Measurements from ENCODE around the gene TBC1D17.

TBC1D17 gene

DNA sequence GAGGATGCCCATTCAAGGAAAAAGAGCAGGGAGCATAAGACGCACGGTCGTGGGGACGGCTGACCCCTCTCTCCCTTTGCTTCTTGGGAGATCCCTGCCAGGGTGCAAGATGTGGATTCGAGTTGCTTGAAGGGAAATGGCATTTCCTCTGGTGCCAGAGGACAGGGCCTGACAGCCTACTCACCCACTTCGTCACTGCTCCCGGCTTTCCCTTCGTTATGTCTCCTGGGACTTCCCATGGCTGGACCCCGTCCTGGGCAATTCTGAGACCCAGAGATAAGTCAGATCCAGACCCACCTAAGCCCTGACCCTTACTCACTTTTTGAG, 1.2 kb downstream of the TBC1D17 start:
- Histone ChIP-seq H3K27me3 (ENCODE audit: insufficient read depth, low read depth) (no peaks in the 10 kb centered on the region), H4K20me1 (ENCODE audit: insufficient read depth) (no peaks in the 10 kb centered on the region), H2AFZ (ENCODE audit: low read depth) (no peak overlapping the region), H3K36me3 (ENCODE audit: insufficient read depth) (no peaks in the 10 kb centered on the region; the same call in 1 of the 2 replicates), H3K4me2 (peak overlapping the region; percentile 88; the same call in 1 of the 2 replicates), H3K4me3 (IDR thresholded peaks at IDR 0.05; ENCODE audit: insufficient read depth, low read depth, low read length) (no peak overlapping the region), H3K4me1 (ENCODE audit: low read depth, poor library complexity, severe bottlenecking) (peaks cover 20% of the 10 kb centered on the region), H3K9ac (no peak overlapping the region), H3K79me2 (ENCODE audit: insufficient read depth, low read depth) (peaks cover 23% of the 10 kb centered on the region), H3K27ac (no peak overlapping the region)
- no peak for TF ChIP-seq CTCF (conservative IDR thresholded peaks at IDR 0.05; ENCODE audit: low read depth, low read length)

- Histone ChIP-seq H3K79me2 (ENCODE audit: insufficient read depth, low read depth) (peaks cover 20% of the 10 kb centered on the region), H4K20me1 (ENCODE audit: insufficient read depth) (no peaks in the 10 kb centered on the region), H3K27me3 (ENCODE audit: insufficient read depth, low read depth) (no peaks in the 10 kb centered on the region), H2AFZ (ENCODE audit: low read depth) (no peak overlapping the region), H3K9ac (no peak overlapping the region), H3K36me3 (ENCODE audit: insufficient read depth) (no peaks in the 10 kb centered on the region; the same call in 1 of the 2 replicates), H3K27ac (no peak overlapping the region), H3K4me3 (IDR thresholded peaks at IDR 0.05; ENCODE audit: insufficient read depth, low read depth, low read length) (no peak overlapping the region), H3K4me2 (no peak overlapping the region; the same call in 1 of the 2 replicates), H3K4me1 (ENCODE audit: low read depth, poor library complexity, severe bottlenecking) (peaks cover 20% of the 10 kb centered on the region)
- no peak for TF ChIP-seq CTCF (conservative IDR thresholded peaks at IDR 0.05; ENCODE audit: low read depth, low read length)
These were observed 1.9 kb downstream of the TBC1D17 start for GRCh38 chr19:49879243-49879963.

GRCh38 chr19:49880162-49880869, 2.8 kb downstream of the TBC1D17 start:
- Histone ChIP-seq H3K27me3 (ENCODE audit: insufficient read depth, low read depth) (no peaks in the 10 kb centered on the region), H3K79me2 (ENCODE audit: insufficient read depth, low read depth) (peaks cover 10% of the 10 kb centered on the region), H3K27ac (no peak overlapping the region), H3K9ac (no peak overlapping the region), H3K4me1 (ENCODE audit: low read depth, poor library complexity, severe bottlenecking) (peaks cover 21% of the 10 kb centered on the region), H3K4me2 (no peak overlapping the region), H3K36me3 (ENCODE audit: insufficient read depth) (no peaks in the 10 kb centered on the region; the same call in 1 of the 2 replicates), H2AFZ (ENCODE audit: low read depth) (no peak overlapping the region), H4K20me1 (ENCODE audit: insufficient read depth) (no peaks in the 10 kb centered on the region), H3K4me3 (IDR thresholded peaks at IDR 0.05; ENCODE audit: insufficient read depth, low read depth, low read length) (no peak overlapping the region)
- TF ChIP-seq CTCF (conservative IDR thresholded peaks at IDR 0.05; ENCODE audit: low read depth, low read length): no peak

GRCh38 chr19:49881186-49881585, 3.7 kb downstream of the TBC1D17 start:
- H3K4me3 ChIP-seq (IDR thresholded peaks at IDR 0.05; ENCODE audit: insufficient read depth, low read depth, low read length): no peak overlapping the region
- no peaks in the 10 kb centered on the region for H4K20me1 ChIP-seq (ENCODE audit: insufficient read depth)
- H3K27ac ChIP-seq: no peak overlapping the region
- peaks cover 19% of the 10 kb centered on the region for H3K4me1 ChIP-seq (ENCODE audit: low read depth, poor library complexity, severe bottlenecking)
- H3K36me3 ChIP-seq (ENCODE audit: insufficient read depth): no peaks in the 10 kb centered on the region; the same call in 1 of the 2 replicates
- no peaks in the 10 kb centered on the region for H3K27me3 ChIP-seq (ENCODE audit: insufficient read depth, low read depth)
- H3K9ac ChIP-seq: no peak overlapping the region
- H3K4me2 ChIP-seq: no peak overlapping the region
- TF ChIP-seq CTCF (conservative IDR thresholded peaks at IDR 0.05; ENCODE audit: low read depth, low read length): no peak
- peaks cover 2% of the 10 kb centered on the region; the same call in 1 of the 2 replicates for H3K79me2 ChIP-seq (ENCODE audit: insufficient read depth, low read depth)
- H2AFZ ChIP-seq (ENCODE audit: low read depth): no peak overlapping the region
